22Rv1 (cell line): Measurements from ENCODE around the gene POLD3.

ENCODE experiments used
- ZFX ChIP-seq: fragments of 450-650 bp; IDR thresholded peaks from 2 replicates; pipeline ENCODE4 v1.6.1; 2017; ENCODE audit warnings: antibody characterized with exemption, borderline replicate concordance
- TF ChIP-seq, protein P1 (sequence below): fragments of 450-650 bp; IDR thresholded peaks from 2 replicates; pipeline ENCODE4 v1.5.1; 2017; ENCODE audit warnings: mild to moderate bottlenecking

GRCh38 chr11:74551754-74552145 lies 40.6 kb upstream of the POLD3 start:
- TF ChIP-seq, protein P1, sequence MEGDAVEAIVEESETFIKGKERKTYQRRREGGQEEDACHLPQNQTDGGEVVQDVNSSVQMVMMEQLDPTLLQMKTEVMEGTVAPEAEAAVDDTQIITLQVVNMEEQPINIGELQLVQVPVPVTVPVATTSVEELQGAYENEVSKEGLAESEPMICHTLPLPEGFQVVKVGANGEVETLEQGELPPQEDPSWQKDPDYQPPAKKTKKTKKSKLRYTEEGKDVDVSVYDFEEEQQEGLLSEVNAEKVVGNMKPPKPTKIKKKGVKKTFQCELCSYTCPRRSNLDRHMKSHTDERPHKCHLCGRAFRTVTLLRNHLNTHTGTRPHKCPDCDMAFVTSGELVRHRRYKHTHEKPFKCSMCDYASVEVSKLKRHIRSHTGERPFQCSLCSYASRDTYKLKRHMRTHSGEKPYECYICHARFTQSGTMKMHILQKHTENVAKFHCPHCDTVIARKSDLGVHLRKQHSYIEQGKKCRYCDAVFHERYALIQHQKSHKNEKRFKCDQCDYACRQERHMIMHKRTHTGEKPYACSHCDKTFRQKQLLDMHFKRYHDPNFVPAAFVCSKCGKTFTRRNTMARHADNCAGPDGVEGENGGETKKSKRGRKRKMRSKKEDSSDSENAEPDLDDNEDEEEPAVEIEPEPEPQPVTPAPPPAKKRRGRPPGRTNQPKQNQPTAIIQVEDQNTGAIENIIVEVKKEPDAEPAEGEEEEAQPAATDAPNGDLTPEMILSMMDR: no peak
- TF ChIP-seq ZFX: no peak
